Vagina (tissue), 2 donors: Measurements from ENCODE around the gene ZBTB42. TPM values are rescaled to one million over a fixed set of nuclear protein-coding genes. Genes with fewer than 3 reads are reported as not detected.
A peak's percentile ranks its signal among the peaks of the same experiment; 100 is the strongest.

Experiments
- DNase-seq, 2 donors: peaks; one replicate each; pipeline ENCODE4 v3.0.0-alpha.2; 2017; ENCODE audit errors: extremely low spot score in 2 of 2
- H3K27ac ChIP-seq: fragments of 200-600 bp; sonication (generic); one replicate; pipeline ENCODE4 v1.5.1; 2019
- H3K27me3 ChIP-seq: fragments of 200-600 bp; sonication (generic); one replicate; pipeline ENCODE4 v1.5.1; 2019
- H3K36me3 ChIP-seq, 2 donors: fragments of 200-600 bp; sonication (generic); one replicate each; pipeline ENCODE4 v1.5.1; 2017 to 2019
- H3K4me1 ChIP-seq: fragments of 200-600 bp; sonication (generic); one replicate; pipeline ENCODE4 v1.5.1; 2019
- H3K4me3 ChIP-seq, 2 donors: fragments of 200-600 bp; sonication (generic); 1 replicate in 1 of 2; 2 replicates in 1 of 2; pipeline ENCODE4 v1.5.1; 2016 to 2019
- H3K9me3 ChIP-seq: fragments of 200-600 bp; sonication (generic); one replicate; pipeline ENCODE4 v1.5.1; 2019
- CTCF ChIP-seq, 3 experiments: fragments of 450-650 bp in 2 of 3; fragments of 200-600 bp in 1 of 3; sonication (generic) in 1 of 3; IDR thresholded peaks; one replicate each; pipeline ENCODE4 v1.5.1; 2017 to 2019; ENCODE audit warnings: antibody characterized with exemption in 3 of 3, mild to moderate bottlenecking in 2 of 3, moderate library complexity in 2 of 3
- POLR2A ChIP-seq, 2 donors: fragments of 450-650 bp; IDR thresholded peaks; one replicate each; pipeline ENCODE4 v1.6.1; 2017; ENCODE audit warnings: antibody characterized with exemption in 2 of 2, mild to moderate bottlenecking in 2 of 2, moderate library complexity in 2 of 2
- POLR2AphosphoS5 ChIP-seq, 2 donors: sonication (generic); formaldehyde crosslinking; IDR thresholded peaks; one replicate each; pipeline ENCODE4 v1.9.0; 2017; ENCODE audit warnings: antibody characterized with exemption in 2 of 2, mild to moderate bottlenecking in 2 of 2, low read depth in 1 of 2; ENCODE audit not compliant: insufficient read depth in 1 of 2
- intact Hi-C: fragments of 100-400 bp; cut with DNase I; formaldehyde crosslinking; loops from one replicate; pipeline ENCODE4 v1.15.1; 2023
- total RNA-seq: library from RNA; depleted of rRNA; stranded (reverse); fragments of >200 nt; gene quantifications from one replicate; pipeline ENCODE4 v1.2.3, GENCODE V29; 2016

Gene ZBTB42
- total RNA-seq, 1 donor from 2014 or later = 7.6 TPM

GRCh38 chr14:104821229-104821945, 20.5 kb downstream of the ZBTB42 start:
- H3K27me3 ChIP-seq = no peaks in the 10 kb centered on the region
- H3K4me1 ChIP-seq = peaks cover 34% of the 10 kb centered on the region
- H3K4me3 ChIP-seq = no peak overlapping the region
- no peaks in the 10 kb centered on the region for H3K9me3 ChIP-seq
- intact Hi-C loops = no loop called here
- peak in 1 of 2 donors; percentile 87 for DNase-seq
- no peaks in the 10 kb centered on the region for H3K36me3 ChIP-seq
- H3K27ac ChIP-seq = peak overlapping the region; percentile 57
- TF ChIP-seq POLR2A (IDR thresholded peaks at IDR 0.05) (no peak), POLR2AphosphoS5 (IDR thresholded peaks at IDR 0.05; ENCODE audit: insufficient read depth in 1 of 2, low read depth in 1 of 2) (no peak), CTCF (IDR thresholded peaks at IDR 0.05) (no peak)

- intact Hi-C loops = no loop called here
- no peak for TF ChIP-seq CTCF (IDR thresholded peaks at IDR 0.05)
- no peak for TF ChIP-seq POLR2AphosphoS5 (IDR thresholded peaks at IDR 0.05; ENCODE audit: insufficient read depth in 1 of 2, low read depth in 1 of 2)
- no peak for TF ChIP-seq POLR2A (IDR thresholded peaks at IDR 0.05)
- peak in 1 of 2 donors; percentile 82 for DNase-seq
- no peaks in the 10 kb centered on the region for H3K36me3 ChIP-seq
- H3K27ac ChIP-seq = peak overlapping the region; percentile 57
- peaks cover 31% of the 10 kb centered on the region for H3K4me1 ChIP-seq
- H3K4me3 ChIP-seq = no peak overlapping the region
- no peaks in the 10 kb centered on the region for H3K9me3 ChIP-seq
- no peaks in the 10 kb centered on the region for H3K27me3 ChIP-seq
Observed at GRCh38 chr14:104821971-104822608, 21.2 kb downstream of the ZBTB42 start.

GRCh38 chr14:104822821-104823615, 22.1 kb downstream of the ZBTB42 start:
- DNase-seq = no peak
- intact Hi-C loops = no loop called here
- TF ChIP-seq CTCF (IDR thresholded peaks at IDR 0.05) (no peak), POLR2AphosphoS5 (IDR thresholded peaks at IDR 0.05; ENCODE audit: insufficient read depth in 1 of 2, low read depth in 1 of 2) (no peak), POLR2A (IDR thresholded peaks at IDR 0.05) (no peak)
- H3K27ac ChIP-seq = no peak overlapping the region
- H3K36me3 ChIP-seq = no peaks in the 10 kb centered on the region
- no peaks in the 10 kb centered on the region for H3K9me3 ChIP-seq
- peaks cover 36% of the 10 kb centered on the region for H3K4me1 ChIP-seq
- H3K27me3 ChIP-seq = no peaks in the 10 kb centered on the region
- H3K4me3 ChIP-seq = no peak overlapping the region

GRCh38 chr14:104824353-104824997, 23.6 kb downstream of the ZBTB42 start:
- H3K27ac ChIP-seq = no peak overlapping the region
- intact Hi-C loops = no loop called here
- no peak overlapping the region for H3K4me3 ChIP-seq
- no peak for TF ChIP-seq POLR2A (IDR thresholded peaks at IDR 0.05)
- no peak for TF ChIP-seq POLR2AphosphoS5 (IDR thresholded peaks at IDR 0.05; ENCODE audit: insufficient read depth in 1 of 2, low read depth in 1 of 2)
- TF ChIP-seq CTCF (IDR thresholded peaks at IDR 0.05) = no peak
- no peaks in the 10 kb centered on the region for H3K27me3 ChIP-seq
- no peaks in the 10 kb centered on the region for H3K36me3 ChIP-seq
- no peak for DNase-seq
- H3K4me1 ChIP-seq = peaks cover 36% of the 10 kb centered on the region
- no peaks in the 10 kb centered on the region for H3K9me3 ChIP-seq
